BLaER1 treated with 17β-estradiol and CSF1 and Interleukin-3, amounts not matched to agents 10 nM and 100 nM (cell line): ENCODE data around the gene PTGES3.
A peak's percentile ranks its signal among the peaks of the same experiment; 100 is the strongest.
"Not testable (repeated sequence)": the region's sequence is repeated elsewhere in the genome, so short reads cannot be mapped to it uniquely, and the experiment has no call there.

Experiments used
- H3K27ac ChIP-seq, 11 experiments: shearing (Covaris generic); formaldehyde crosslinking; 2 replicates each; pipeline ENCODE4 v1.8.1; 2022
- H3K27me3 ChIP-seq, 11 experiments: shearing (Covaris generic); formaldehyde crosslinking; 2 replicates each; pipeline ENCODE4 v1.8.1; 2022
- H3K36me3 ChIP-seq, 11 experiments: shearing (Covaris generic); formaldehyde crosslinking; 2 replicates each; pipeline ENCODE4 v1.8.1; 2022
- H3K4me1 ChIP-seq, 10 experiments: shearing (Covaris generic); formaldehyde crosslinking; 2 replicates each; pipeline ENCODE4 v1.8.1; 2022
- H3K4me2 ChIP-seq, 11 experiments: shearing (Covaris generic); formaldehyde crosslinking; 2 replicates each; pipeline ENCODE4 v1.8.1; 2022
- H3K4me3 ChIP-seq, 10 experiments: shearing (Covaris generic); formaldehyde crosslinking; 2 replicates each; pipeline ENCODE4 v1.8.1; 2022
- H3K9ac ChIP-seq, 11 experiments: shearing (Covaris generic); formaldehyde crosslinking; 2 replicates each; pipeline ENCODE4 v1.8.1; 2022
- H3K9me3 ChIP-seq, 11 experiments: shearing (Covaris generic); formaldehyde crosslinking; replicated peaks in 1 of 11; 2 replicates each; pipeline ENCODE4 v1.8.1; 2022
- H4K20me1 ChIP-seq, 11 experiments: shearing (Covaris generic); formaldehyde crosslinking; 2 replicates each; pipeline ENCODE4 v1.8.1; 2022
- Cebpa-rat ChIP-seq, 11 experiments: shearing (Covaris generic); IDR thresholded peaks; 2 replicates each; pipeline ENCODE4 v1.8.1; 2022

The PTGES3 gene

DNA sequence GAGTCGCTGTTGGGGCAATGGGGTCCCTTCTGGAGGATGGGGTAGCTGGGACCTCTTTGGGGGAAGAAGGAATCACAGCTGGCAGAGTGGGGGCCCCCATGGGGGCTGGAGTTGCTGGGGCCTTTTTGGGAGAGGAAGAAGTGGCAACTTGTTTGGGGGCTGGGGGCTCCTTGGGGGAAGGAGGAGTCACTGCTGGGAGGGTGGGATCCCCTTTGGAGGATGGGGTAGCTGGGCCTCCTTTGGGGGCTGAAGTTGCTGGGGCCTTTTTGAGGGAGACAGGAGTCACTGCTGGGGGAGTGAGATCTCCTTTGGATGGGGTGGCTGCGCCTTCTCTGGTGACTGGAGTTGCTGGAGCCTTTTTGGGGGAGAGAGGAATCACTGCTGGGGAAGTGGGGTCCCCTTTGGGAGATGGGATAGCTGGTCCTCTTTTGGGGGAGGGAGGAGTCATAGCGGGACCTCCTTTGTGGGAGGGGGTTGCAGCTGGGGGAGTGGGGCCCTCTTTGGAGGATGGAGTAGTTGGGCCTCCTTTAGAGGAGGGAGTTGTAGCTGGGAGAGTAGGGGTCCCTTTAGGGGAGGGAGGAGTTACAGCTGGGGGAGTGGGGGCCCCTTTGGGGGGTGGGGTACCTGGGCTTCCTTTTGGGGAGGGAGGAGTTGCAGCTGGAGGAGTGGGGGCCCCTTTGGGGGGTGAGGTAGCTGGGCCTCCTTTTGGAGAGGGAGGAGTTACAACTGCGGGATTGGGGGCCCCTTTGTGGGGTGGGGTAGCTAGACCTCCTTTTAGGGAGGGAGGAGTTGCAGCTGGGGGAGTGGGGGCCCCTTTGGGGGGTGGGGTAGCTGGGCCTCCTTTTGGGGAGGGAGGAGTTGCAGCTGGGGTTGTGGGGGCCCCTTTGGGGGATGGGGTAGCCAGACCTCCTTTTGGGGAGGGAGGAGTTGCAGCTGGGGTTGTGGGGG, 29.1 kb upstream of the PTGES3 start:
- H3K36me3 ChIP-seq: peaks cover 82 to 96% (median 89%) of the 10 kb centered on the region in 11 experiments
- TF ChIP-seq Cebpa-rat (IDR thresholded peaks at IDR 0.05): no peak
- peak overlapping the region in 10 of 11 experiments; percentile 6 to 46 (median 32); a peak in 14 of 22 replicates for H3K4me2 ChIP-seq
- peak overlapping the region in 9 of 11 experiments; percentile 0 to 45 (median 24); a peak in 7 of 22 replicates for H3K9ac ChIP-seq
- peaks cover 45 to 65% (median 57%) of the 10 kb centered on the region in 10 experiments for H3K4me1 ChIP-seq
- no peaks in the 10 kb centered on the region for H3K9me3 ChIP-seq
- no peak overlapping the region for H3K4me3 ChIP-seq
- peak overlapping the region in 9 of 11 experiments; percentile 0 to 63 (median 35); a peak in 12 of 22 replicates for H3K27ac ChIP-seq
- H3K27me3 ChIP-seq: no peaks in the 10 kb centered on the region
- H4K20me1 ChIP-seq: peaks cover 87 to 100% (median 94%) of the 10 kb centered on the region in 11 experiments

DNA sequence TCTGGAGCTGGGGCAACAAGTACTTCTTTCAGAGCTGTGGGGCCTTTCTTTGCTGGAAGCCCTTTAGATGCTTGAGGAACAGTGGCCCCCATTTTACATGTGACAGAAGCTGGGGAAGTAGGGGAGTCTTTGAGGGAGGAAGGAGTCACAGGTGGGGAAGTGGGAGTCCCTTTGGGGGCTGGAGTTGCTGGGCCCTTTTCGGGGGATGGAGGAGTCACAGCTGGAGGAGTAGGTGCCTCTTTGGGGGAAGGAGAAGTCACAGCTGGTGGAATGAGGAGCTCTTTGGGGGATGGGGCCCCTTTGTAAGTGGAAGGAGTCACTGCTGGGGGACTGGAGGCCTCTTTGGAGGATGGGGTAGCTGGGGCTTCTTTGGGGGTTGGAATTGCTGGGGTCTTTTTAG, 28.4 kb upstream of the PTGES3 start:
- no peak overlapping the region for H3K4me3 ChIP-seq
- H4K20me1 ChIP-seq: peaks cover 79 to 99% (median 87%) of the 10 kb centered on the region in 11 experiments
- H3K9ac ChIP-seq: peak overlapping the region in 9 of 11 experiments; percentile 0 to 45 (median 20); a peak in 8 of 22 replicates
- H3K9me3 ChIP-seq: no peaks in the 10 kb centered on the region
- H3K27ac ChIP-seq: peak overlapping the region in 10 of 11 experiments; percentile 0 to 63 (median 34); a peak in 13 of 22 replicates
- no peak for TF ChIP-seq Cebpa-rat (IDR thresholded peaks at IDR 0.05)
- H3K27me3 ChIP-seq: no peaks in the 10 kb centered on the region
- peaks cover 38 to 57% (median 50%) of the 10 kb centered on the region in 10 experiments for H3K4me1 ChIP-seq
- peak overlapping the region in 10 of 11 experiments; percentile 6 to 46 (median 32); a peak in 13 of 22 replicates for H3K4me2 ChIP-seq
- peaks cover 84 to 96% (median 89%) of the 10 kb centered on the region in 11 experiments for H3K36me3 ChIP-seq

DNA sequence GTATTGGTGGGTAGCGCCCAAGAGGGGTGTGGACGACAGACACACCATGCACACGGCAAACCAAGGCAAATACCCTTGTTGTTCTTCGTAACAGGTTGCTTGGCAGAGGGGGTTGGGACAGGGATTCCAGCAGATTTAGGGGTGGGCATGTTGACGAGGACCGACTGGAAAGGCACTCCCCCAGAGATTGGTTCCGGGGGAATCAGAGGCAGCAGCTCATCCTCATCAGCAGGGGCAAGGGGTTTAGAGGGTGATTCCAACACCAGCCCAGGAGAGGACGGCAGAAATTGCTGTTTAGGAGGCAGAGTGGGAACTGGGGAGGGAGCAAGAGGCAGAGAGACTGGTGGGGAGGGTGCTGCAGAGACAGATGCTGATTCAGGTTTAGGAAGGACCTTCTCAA, 27.7 kb upstream of the PTGES3 start:
- H3K4me3 ChIP-seq: no peak overlapping the region
- no peaks in the 10 kb centered on the region for H3K9me3 ChIP-seq
- peak overlapping the region in 4 of 11 experiments; percentile 6 to 46 (median 28); a peak in 3 of 22 replicates for H3K4me2 ChIP-seq
- H3K4me1 ChIP-seq: peaks cover 31 to 51% (median 43%) of the 10 kb centered on the region in 10 experiments
- peaks cover 82 to 96% (median 89%) of the 10 kb centered on the region in 11 experiments for H3K36me3 ChIP-seq
- peak overlapping the region in 4 of 11 experiments; percentile 7 to 63 (median 42); a peak in 4 of 22 replicates for H3K27ac ChIP-seq
- H3K9ac ChIP-seq: peak overlapping the region in 2 of 11 experiments; percentile 27 to 45; a peak in 3 of 22 replicates
- H4K20me1 ChIP-seq: peaks cover 73 to 94% (median 80%) of the 10 kb centered on the region in 11 experiments
- no peak for TF ChIP-seq Cebpa-rat (IDR thresholded peaks at IDR 0.05)
- H3K27me3 ChIP-seq: no peaks in the 10 kb centered on the region

DNA sequence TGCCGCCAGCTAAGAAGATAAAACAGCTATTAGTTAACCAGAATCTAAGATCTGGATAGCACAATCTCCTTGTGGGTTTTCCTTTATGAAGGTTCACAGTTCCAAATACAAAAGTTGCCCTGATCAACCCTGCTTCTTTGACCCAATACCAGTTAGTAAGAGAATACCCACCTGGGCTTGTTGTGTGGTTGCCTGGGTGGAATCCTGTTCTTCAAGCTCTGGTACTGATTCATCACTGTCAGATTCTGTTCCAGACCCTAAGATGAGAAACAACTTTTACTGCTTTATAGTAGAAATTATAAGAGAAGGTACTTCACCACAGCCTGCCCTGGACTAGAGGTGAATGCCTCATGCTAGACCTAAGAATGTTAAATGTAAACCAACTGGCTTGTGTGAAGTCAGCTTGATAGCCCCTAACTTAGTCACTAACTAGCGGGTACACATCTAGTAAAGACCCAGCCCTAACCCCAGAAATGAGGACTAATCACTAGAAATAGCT, 26.4 kb upstream of the PTGES3 start:
- Histone ChIP-seq H4K20me1 (peaks cover 59 to 81% (median 67%) of the 10 kb centered on the region in 11 experiments), H3K4me3 (no peak overlapping the region), H3K27me3 (no peaks in the 10 kb centered on the region), H3K4me1 (peaks cover 26 to 48% (median 37%) of the 10 kb centered on the region in 10 experiments), H3K9ac (0 out of 22 replicates have a peak overlapping the region, but pooled peaks of 1 of the 11 experiments have one; percentile 8), H3K27ac (no peak overlapping the region), H3K4me2 (no peak overlapping the region), H3K36me3 (peaks cover 69 to 84% (median 78%) of the 10 kb centered on the region in 11 experiments), H3K9me3 (no peaks in the 10 kb centered on the region)
- no peak for TF ChIP-seq Cebpa-rat (IDR thresholded peaks at IDR 0.05)

DNA sequence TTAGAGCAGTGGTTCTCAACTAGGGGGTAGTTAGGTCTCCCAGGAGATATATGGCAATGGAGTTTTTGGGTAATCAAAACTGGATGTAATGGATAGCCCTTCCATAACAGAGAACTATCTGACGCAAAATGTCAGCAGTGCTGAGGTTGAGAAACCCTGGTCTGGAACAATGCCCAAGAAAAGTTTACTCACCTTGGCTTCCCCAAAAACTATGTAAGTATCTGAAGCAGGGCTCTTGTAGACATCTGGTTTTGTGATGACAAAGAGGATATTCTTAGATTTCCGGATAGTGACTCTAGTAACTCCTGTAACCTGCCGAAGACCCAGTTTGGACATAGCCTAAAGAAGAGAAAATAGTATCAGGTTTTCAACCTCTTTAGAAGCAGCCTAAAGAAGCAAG, 25.3 kb upstream of the PTGES3 start:
- Histone ChIP-seq H3K9me3 (no peaks in the 10 kb centered on the region), H3K4me3 (no peak overlapping the region), H4K20me1 (peaks cover 48 to 70% (median 56%) of the 10 kb centered on the region in 11 experiments), H3K4me1 (peaks cover 20 to 44% (median 29%) of the 10 kb centered on the region in 10 experiments; a peak in 17 of 20 replicates), H3K27me3 (no peaks in the 10 kb centered on the region), H3K27ac (no peak overlapping the region), H3K4me2 (no peak overlapping the region), H3K9ac (no peak overlapping the region), H3K36me3 (peaks cover 61 to 73% (median 68%) of the 10 kb centered on the region in 11 experiments)
- TF ChIP-seq Cebpa-rat (IDR thresholded peaks at IDR 0.05): no peak

DNA sequence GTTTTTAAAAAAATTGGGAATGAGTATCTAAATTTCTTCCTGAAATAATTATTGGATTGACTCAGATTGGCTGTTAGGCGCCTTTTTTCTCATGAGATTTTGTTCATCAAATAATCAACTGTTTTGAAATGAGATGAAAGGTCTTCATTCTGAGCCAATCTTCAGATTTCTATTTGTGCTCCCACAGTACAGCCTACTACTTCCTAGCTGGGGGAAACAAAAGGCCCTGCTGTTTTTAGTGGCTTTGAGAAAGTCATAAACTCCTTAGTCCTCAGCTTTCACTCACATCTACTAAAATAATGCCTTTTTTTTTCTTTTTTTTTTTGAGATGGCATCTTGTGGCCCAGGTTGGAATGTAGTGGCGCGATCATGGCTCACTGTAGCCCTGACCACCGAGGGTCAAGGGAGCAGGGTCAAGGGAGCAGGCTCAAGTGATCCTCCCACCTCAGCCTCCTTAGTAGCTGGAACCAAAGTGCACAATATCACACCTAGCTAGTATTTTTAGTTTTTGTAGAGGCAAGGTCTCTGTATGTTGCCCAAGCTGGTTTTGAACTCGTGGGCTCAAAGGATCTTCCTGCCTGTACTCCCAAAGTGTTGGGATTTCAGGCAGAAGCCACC, 21.8 kb upstream of the PTGES3 start:
- no peak overlapping the region for H3K4me3 ChIP-seq
- peak overlapping the region in 10 of 11 experiments; percentile 15 to 65 (median 42); a peak in 17 of 22 replicates for H3K27ac ChIP-seq
- no peaks in the 10 kb centered on the region for H3K9me3 ChIP-seq
- no peaks in the 10 kb centered on the region for H3K27me3 ChIP-seq
- peak overlapping the region in 8 of 11 experiments; percentile 4 to 38 (median 14); a peak in 10 of 22 replicates for H3K9ac ChIP-seq
- TF ChIP-seq Cebpa-rat (IDR thresholded peaks at IDR 0.05): no peak
- H3K4me1 ChIP-seq: peaks cover 15 to 53% (median 25%) of the 10 kb centered on the region in 10 experiments
- H3K36me3 ChIP-seq: peaks cover 37 to 44% (median 42%) of the 10 kb centered on the region in 11 experiments
- H4K20me1 ChIP-seq: peaks cover 13 to 38% (median 26%) of the 10 kb centered on the region in 11 experiments
- H3K4me2 ChIP-seq: peak overlapping the region in 3 of 11 experiments; percentile 0 to 38 (median 21); a peak in 3 of 22 replicates

- H3K36me3 ChIP-seq, H3K9ac ChIP-seq, H4K20me1 ChIP-seq, H3K4me3 ChIP-seq, H3K27me3 ChIP-seq, H3K9me3 ChIP-seq: not testable (repeated sequence)
- Histone ChIP-seq H3K27ac (peak overlapping the region in 8 of 11 experiments; percentile 42 to 99 (median 98); a peak in 14 of 22 replicates), H3K4me2 (peak overlapping the region in 4 of 11 experiments; percentile 9 to 72 (median 24); a peak in 3 of 22 replicates), H3K4me1 (peaks cover 36 to 84% (median 64%) of the 10 kb centered on the region in 10 experiments)
These were observed 16.4 kb upstream of the PTGES3 start for GRCh38 chr12:56704522-56704921.

DNA sequence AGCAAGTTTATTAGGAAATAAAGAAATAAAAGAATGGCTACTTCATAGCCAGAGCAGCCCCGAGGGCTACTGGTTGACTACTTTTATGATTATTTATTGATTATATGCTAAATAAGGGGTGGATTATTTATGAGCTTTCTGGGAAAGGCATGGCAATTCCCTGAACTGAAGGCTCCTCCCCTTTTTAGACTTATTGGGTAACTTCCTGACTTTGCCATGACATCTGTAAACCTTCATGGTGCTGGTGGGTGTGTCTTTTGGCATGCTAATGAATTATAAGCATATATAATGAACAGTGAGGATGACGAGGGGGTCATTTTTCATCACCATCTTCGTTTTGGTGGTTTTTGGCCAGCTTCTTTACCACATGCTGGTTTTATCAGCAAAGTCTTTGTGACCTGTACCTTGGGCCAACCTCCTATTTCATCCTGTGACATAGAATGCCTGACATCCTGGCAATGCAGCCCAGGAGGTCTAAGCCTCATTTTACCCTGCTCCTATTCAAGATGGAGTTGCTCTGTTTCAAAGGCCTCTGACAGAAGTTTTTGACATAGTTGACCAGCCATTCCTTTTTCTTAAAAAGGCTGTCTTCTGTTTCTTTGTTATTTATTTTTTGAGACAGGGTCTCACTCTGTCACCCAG, 11.1 kb upstream of the PTGES3 start:
- Histone ChIP-seq H3K4me1 (peaks cover 31 to 80% (median 69%) of the 10 kb centered on the region in 10 experiments), H4K20me1 (no peaks in the 10 kb centered on the region), H3K9ac (peak overlapping the region in 10 of 11 experiments; percentile 81 to 90 (median 86); a peak in 17 of 22 replicates), H3K4me2 (peak overlapping the region; percentile 57 to 91 (median 79)), H3K27me3 (no peaks in the 10 kb centered on the region), H3K36me3 (no peaks in the 10 kb centered on the region), H3K9me3 (peaks cover 0 to 8% (median 6%) of the 10 kb centered on the region in 11 experiments; a peak in 7 of 22 replicates), H3K27ac (peak overlapping the region; percentile 88 to 99 (median 98)), H3K4me3 (no peak overlapping the region)
- peak in 3 of 11 experiments; percentile 14 to 41 (median 31); a peak in 1 of 22 replicates for TF ChIP-seq Cebpa-rat (IDR thresholded peaks at IDR 0.05)
